Uterus (tissue), 2 donors: ENCODE data around the gene IQCK.

Source experiments
- POLR2A ChIP-seq, 2 donors: fragments of 450-650 bp; IDR thresholded peaks; one replicate each; pipeline ENCODE4 v1.6.1; 2016; ENCODE audit warnings: antibody characterized with exemption in 2 of 2, mild to moderate bottlenecking in 1 of 2, moderate library complexity in 1 of 2
- TF ChIP-seq, protein P1 (sequence below), 4 experiments: fragments of 200-600 bp in 2 of 4; fragments of 450-650 bp in 2 of 4; sonication (generic) in 2 of 4; IDR thresholded peaks; one replicate each; pipeline ENCODE4 v1.5.1; 2016 to 2019; ENCODE audit warnings: antibody characterized with exemption in 4 of 4, mild to moderate bottlenecking in 2 of 4, moderate library complexity in 1 of 4

DNA sequence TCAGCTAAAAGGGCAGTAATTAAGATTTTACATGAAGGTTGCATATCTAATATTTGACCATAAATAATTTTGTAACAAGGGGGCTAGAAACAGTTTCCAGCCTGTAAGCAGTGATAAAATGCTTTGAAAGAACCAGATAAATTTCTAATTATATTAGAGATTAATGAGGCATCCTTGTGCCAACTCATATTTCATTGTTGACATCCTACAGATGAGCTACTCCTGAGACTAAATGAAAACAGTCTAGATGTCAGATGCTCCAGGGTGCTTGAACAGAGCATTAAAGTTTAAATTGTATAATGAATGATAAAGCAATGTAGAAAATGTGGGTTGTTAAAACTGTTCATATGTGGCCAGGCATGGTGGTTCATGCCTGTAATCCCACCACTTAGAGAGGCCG, 23.3 kb downstream of the IQCK start:
- TF ChIP-seq, protein P1, sequence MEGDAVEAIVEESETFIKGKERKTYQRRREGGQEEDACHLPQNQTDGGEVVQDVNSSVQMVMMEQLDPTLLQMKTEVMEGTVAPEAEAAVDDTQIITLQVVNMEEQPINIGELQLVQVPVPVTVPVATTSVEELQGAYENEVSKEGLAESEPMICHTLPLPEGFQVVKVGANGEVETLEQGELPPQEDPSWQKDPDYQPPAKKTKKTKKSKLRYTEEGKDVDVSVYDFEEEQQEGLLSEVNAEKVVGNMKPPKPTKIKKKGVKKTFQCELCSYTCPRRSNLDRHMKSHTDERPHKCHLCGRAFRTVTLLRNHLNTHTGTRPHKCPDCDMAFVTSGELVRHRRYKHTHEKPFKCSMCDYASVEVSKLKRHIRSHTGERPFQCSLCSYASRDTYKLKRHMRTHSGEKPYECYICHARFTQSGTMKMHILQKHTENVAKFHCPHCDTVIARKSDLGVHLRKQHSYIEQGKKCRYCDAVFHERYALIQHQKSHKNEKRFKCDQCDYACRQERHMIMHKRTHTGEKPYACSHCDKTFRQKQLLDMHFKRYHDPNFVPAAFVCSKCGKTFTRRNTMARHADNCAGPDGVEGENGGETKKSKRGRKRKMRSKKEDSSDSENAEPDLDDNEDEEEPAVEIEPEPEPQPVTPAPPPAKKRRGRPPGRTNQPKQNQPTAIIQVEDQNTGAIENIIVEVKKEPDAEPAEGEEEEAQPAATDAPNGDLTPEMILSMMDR (IDR thresholded peaks at IDR 0.05), result no peak
- TF ChIP-seq POLR2A (IDR thresholded peaks at IDR 0.05), result no peak
